ENCODE measurements around the gene FBRSL1.

The FBRSL1 gene

DNA sequence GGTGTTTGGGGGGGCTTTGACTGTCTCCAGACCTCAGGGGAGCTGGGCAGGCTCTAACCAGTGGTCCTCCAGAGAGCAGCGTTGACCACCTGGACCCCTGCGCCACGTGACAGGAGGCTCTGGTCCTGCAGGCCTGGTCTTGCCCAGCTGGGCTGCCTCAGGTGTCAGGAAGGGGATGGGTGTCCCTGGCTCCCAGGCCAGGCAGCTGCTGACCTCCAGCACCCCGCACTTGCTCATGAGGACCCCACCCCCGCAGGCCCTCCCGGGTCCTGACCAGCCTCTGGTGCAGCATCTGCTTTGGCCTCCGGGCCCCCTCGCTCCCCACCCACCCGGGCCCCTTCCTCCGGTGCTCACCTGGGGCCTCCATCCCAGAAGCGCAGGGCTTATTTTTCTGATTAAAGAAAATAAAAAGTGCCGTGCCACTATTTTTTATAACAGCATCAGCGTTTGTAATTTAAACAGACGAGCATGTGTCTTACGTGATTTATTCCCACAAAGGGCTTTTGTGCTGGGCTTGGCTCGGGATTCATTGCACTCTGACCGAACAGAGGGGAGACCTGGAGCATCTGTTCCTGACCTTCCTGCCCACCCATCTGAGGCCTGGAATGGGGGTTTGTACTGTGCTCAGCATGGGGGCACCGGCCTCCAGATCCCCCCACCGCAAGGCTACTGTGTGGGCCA is 21.7 kb downstream of the FBRSL1 start:
- DNase-seq (ENCODE audit: low spot score), result no peak

DNA sequence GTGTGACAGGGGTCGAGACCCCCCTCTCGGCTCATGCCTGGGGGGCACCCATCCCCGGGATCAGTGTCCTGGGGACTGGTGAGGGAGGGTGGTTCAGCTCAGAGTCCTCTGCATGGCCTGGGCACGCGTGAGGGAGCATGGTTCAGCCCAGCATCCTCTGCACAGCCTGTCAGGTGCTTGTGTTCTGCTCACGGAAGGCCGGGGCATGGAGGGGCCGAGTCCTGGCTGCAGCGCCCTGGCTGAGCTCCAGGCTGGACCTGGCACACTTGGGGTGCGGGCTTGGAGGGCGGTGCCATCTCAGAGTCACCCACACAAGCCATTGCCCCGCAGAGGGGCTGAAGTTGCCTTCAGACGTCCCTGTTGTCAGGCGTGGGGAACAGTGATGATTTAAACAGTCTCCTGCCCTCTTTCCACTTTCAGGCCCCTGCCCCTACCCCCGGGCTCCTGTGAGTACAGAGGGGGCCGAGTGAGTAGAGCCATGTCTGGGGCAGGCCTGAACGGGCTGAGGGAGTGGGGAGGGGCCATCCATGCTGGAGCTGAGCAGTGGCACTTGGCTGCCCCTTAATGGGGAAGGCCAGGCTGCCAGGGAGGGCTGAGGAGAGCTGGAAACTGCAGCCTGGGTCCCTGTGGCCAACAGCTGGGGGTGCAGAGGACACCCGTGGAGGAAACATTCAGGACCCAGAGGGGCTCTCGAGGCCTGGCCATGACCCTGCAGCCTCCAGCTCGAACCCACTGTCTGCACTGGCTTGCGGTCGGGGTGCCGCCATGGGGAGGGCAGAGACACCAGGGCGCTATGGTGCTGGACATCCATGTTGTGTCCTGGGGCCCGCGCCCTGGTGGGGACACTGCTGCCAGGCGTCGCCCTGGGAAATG is 22.5 kb downstream of the FBRSL1 start:
- DNase-seq (ENCODE audit: low spot score), result no peak

DNA sequence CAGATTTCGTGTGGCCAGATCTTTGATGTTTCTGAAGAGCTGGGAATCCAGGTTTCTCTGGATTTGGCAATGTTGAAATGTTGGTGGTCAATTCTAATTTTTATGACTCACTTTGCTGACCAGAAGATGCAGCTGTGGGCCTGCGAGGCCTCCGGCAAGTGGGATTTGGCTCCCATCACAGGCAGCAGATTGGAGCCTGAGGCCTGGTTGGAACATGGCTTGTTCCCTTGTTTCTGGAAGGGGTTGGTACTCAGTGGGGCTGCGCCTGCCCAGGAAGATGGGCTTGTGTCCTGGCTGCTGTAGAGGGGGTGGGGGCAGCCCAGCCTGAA is 23.1 kb downstream of the FBRSL1 start:
- no peak for DNase-seq (ENCODE audit: low spot score)

GRCh38 chr12:132513458-132514135 is 23.6 kb downstream of the FBRSL1 start:
- no peak for DNase-seq (ENCODE audit: low spot score)

DNA sequence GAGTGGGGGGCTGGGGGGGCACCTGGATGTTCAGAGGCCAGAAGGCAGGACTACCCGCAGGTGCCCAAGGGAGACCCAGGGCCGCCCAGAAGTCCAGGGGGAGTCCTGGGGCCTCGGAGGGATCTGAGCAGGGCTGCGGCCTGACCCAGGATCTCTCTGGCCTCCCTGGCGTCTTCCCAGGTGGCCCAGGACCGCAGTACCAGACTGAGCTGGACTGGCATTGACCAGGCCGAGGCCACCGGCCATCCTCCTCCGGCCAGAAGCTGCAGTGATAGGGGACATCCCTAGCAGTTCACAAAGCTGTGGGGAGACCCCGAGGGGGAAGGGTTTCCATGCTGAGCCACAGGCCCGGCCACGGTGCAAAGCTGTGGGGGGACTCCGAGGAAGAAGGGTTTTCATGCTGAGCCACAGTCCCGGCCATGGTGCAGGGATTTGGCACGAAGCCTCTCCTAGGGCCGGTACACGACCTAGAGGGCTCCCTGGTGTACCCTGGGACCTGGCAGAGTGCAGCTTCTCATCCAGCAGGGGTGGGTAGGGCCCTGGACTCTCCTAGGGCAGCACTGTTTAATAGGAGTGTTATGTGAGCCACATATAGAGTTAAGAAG is 24.4 kb downstream of the FBRSL1 start:
- DNase-seq (ENCODE audit: low spot score), result no peak

DNA sequence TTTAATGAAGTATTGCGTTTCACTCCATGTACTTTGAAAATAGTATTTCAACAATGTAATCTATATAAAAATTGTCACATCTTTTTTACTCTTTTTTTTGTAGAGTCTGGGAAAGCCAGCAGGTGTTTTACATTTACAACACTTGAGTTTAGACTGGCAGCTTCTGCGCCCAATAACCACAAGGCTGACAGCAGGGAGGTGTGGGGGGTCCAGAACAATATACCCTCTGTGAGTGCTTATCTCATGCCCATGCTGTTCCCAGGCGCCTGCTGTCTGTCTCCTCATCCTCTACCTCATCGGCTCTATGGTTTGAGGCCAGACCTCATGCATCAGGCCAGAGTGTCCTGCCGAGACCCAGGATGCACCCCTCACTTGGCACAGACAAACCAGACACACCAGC is 24.9 kb downstream of the FBRSL1 start:
- no peak for DNase-seq (ENCODE audit: low spot score)

GRCh38 chr12:132516095-132517012 is 26.4 kb downstream of the FBRSL1 start:
- DNase-seq (ENCODE audit: low spot score), result no peak

GRCh38 chr12:132517013-132517739 is 27.2 kb downstream of the FBRSL1 start:
- no peak for DNase-seq (ENCODE audit: low spot score)

DNA sequence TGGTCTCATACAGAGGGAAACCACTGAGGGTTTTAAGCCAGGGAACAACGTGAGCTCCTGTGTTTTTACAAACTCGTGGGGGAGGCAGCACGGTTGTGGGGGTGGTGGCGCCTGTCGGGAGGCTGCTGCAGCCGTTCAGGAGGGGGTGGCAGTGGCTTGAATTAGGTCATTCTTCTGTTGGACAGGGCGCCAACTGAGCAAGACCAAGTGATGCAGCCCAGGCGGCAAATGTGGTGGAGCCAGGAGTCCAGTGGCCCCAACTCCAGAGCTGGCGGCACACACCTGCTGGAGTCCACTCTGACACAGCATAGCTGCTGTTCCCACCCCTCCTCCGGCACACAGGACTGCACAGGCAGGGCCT is 27.8 kb downstream of the FBRSL1 start:
- no peak for DNase-seq (ENCODE audit: low spot score)

- no peak for DNase-seq (ENCODE audit: low spot score)
These were observed 28.5 kb downstream of the FBRSL1 start for GRCh38 chr12:132518354-132518992.

- DNase-seq (ENCODE audit: low spot score), result no peak
These were observed 30.7 kb downstream of the FBRSL1 start for GRCh38 chr12:132520421-132521199.

DNA sequence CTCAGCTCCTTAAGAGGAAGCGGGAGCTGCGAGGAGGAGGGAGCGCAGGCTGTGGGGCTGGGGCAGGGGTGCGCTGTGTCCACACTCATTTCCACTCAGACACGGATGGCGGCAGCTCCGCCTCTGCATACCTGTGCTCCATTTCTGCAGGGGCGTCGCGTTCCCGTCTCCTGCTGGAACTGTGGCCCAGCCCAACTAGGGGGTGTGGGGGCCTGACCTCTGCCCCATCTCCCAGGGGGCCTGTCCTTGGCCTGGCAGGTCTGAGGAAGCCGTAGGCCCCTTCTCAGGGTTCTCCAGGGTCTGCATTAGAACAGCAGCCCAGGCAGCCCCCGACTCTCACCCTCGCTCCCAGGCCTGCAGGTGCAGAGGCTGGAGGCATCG is 31.2 kb downstream of the FBRSL1 start:
- no peak for DNase-seq (ENCODE audit: low spot score)

- DNase-seq (ENCODE audit: low spot score), result no peak
These were observed 31.9 kb downstream of the FBRSL1 start for GRCh38 chr12:132521712-132522292.

GRCh38 chr12:132522592-132523380 is 32.8 kb downstream of the FBRSL1 start:
- DNase-seq (ENCODE audit: low spot score), result no peak

GRCh38 chr12:132523576-132524331 is 33.8 kb downstream of the FBRSL1 start:
- DNase-seq (ENCODE audit: low spot score), result peak; percentile 62

GRCh38 chr12:132524405-132524804 is 34.5 kb downstream of the FBRSL1 start:
- no peak for DNase-seq (ENCODE audit: low spot score)

- DNase-seq (ENCODE audit: low spot score), result no peak
These were observed 35.3 kb downstream of the FBRSL1 start for GRCh38 chr12:132525011-132525832.

Data from hematopoietic multipotent progenitor cell treated with erythropoietin and hydrocortisone succinate and interleukin-3 and kit ligand, for 15 days (in vitro differentiated cells).